ENCODE results near the gene FAM13A.

DNA sequence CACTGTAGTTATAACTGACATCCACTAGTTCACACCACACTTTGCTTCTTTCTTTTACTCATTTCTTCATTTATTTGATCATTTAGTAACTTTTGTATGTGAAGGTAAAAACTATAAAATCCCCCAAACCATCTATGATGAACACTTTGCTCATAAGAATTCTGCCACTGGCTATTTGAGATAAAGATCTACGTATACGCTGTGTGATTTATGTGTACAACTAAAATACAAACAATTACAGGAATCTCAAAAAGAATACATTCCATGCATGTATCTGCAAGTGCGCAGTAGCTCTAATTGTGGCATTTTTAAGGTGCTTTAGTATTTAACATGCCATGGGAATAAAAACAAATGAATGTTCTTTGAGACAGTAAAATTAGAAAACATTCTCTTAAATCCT, 202.5 kb downstream of the FAM13A start:
- TF ChIP-seq, protein P1, sequence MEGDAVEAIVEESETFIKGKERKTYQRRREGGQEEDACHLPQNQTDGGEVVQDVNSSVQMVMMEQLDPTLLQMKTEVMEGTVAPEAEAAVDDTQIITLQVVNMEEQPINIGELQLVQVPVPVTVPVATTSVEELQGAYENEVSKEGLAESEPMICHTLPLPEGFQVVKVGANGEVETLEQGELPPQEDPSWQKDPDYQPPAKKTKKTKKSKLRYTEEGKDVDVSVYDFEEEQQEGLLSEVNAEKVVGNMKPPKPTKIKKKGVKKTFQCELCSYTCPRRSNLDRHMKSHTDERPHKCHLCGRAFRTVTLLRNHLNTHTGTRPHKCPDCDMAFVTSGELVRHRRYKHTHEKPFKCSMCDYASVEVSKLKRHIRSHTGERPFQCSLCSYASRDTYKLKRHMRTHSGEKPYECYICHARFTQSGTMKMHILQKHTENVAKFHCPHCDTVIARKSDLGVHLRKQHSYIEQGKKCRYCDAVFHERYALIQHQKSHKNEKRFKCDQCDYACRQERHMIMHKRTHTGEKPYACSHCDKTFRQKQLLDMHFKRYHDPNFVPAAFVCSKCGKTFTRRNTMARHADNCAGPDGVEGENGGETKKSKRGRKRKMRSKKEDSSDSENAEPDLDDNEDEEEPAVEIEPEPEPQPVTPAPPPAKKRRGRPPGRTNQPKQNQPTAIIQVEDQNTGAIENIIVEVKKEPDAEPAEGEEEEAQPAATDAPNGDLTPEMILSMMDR (IDR thresholded peaks at IDR 0.05): no peak
- TF ChIP-seq POLR2A (IDR thresholded peaks at IDR 0.05): no peak
